Dermis blood vessel endothelial cell (primary cell): ENCODE results near the gene NPIPA2. TPM values are rescaled to one million over a fixed set of nuclear protein-coding genes. Genes with fewer than 3 reads are reported as not detected.
"Not testable (repeated sequence)": the region's sequence is repeated elsewhere in the genome, so short reads cannot be mapped to it uniquely, and the experiment has no call there.

Experiments used
- DNase-seq: peaks from one replicate; pipeline ENCODE4 v3.0.0; 2010
- total RNA-seq: library from RNA; depleted of rRNA; stranded (reverse); fragments of >200 nt; gene quantifications from 2 replicates; pipeline ENCODE4 v1.2.3, GENCODE V29; 2014

NPIPA2 gene
- 0.17 and 0.28 TPM in 2 replicates for total RNA-seq

DNA sequence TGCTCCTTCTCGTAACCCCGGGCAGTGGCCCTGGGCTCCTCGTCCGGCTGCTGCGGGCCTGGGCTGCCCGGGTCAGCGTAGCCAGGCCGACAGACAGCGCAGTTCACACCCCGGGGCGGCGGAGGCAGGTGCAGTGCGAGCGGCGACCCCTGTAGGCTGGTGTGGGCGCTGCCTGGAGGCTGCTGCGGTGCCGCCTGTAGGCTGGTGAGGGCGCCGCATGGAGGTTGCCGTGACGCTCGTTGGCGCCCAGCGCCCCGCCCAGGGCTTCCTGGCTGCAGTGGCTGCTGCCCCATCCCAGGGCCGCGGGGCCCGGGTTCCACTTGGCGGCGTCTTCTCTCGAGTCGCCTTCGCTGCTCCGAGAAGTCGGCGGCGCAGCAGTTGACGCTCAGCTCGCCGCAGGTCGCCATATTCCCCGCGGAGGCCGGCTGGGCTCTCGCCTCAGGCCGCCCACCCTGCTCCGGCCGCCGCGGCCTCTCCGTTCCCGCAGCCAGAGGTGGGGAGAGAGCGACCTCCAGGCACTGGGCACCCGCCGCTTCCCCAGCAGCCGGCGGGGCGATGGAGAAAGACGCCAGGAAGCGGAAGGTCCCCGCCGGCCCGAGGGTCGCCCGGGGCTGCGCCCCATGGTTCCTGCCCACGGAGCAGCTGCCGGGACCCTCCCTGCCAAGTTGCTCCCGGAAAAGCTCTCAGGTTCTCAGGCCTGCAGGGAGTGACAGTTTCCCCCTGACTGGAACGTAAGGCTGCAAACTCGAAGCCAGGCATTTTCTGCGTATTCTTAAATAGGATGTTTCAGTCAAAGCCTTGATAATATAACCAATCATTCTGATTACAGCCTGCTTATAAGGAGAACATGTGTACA lies at the start of gene NPIPA2:
Gene NPIPA2 (plus strand): TSS at position 261 of the 856 bp plus-strand sequence. CDS start 5,533 bp downstream, outside the sequence.
- not testable (repeated sequence) for DNase-seq

DNA sequence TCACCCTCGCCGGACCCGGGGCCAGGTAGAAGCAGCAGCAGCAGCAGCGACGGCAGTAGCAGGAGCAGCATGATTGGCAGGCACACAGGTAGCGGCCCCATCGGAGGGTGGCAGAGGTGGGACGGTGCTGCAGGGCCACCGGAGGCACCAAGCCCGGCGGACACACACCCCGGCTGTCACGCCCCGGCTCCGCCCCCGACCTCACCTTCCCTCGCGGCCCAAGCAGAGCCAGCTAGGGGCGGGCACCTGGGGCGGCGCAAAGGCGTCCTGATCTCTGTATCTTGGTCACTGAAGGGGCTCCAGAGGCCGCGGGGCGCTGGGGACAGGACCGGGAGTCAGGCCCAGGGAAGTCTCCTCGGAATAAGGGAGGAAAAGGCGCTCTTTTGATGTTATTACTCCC lies 48.2 kb upstream of the NPIPA2 start, which contains the start of gene PLA2G10:
Gene PLA2G10 (minus strand): TSS at position 180 of the 400 bp plus-strand sequence. CDS start 79 bp downstream, at position 101.
- not testable (repeated sequence) for DNase-seq

GRCh38 chr16:14701859-14702258 lies 40.5 kb upstream of the NPIPA2 start:
- not testable (repeated sequence) for DNase-seq

- DNase-seq = not testable (repeated sequence)
These were observed 39.7 kb upstream of the NPIPA2 start for GRCh38 chr16:14702672-14703071.

DNA sequence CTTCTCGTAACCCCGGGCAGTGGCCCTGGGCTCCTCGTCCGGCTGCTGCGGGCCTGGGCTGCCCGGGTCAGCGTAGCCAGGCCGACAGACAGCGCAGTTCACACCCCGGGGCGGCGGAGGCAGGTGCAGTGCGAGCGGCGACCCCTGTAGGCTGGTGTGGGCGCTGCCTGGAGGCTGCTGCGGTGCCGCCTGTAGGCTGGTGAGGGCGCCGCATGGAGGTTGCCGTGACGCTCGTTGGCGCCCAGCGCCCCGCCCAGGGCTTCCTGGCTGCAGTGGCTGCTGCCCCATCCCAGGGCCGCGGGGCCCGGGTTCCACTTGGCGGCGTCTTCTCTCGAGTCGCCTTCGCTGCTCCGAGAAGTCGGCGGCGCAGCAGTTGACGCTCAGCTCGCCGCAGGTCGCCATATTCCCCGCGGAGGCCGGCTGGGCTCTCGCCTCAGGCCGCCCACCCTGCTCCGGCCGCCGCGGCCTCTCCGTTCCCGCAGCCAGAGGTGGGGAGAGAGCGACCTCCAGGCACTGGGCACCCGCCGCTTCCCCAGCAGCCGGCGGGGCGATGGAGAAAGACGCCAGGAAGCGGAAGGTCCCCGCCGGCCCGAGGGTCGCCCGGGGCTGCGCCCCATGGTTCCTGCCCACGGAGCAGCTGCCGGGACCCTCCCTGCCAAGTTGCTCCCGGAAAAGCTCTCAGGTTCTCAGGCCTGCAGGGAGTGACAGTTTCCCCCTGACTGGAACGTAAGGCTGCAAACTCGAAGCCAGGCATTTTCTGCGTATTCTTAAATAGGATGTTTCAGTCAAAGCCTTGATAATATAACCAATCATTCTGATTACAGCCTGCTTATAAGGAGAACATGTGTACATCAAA lies 38.9 kb upstream of the NPIPA2 start, which contains the start of gene NPIPA3:
Gene NPIPA3 (plus strand): TSS at position 256 of the 856 bp plus-strand sequence. CDS start 5,533 bp downstream, outside the sequence.
- DNase-seq = not testable (repeated sequence)

DNA sequence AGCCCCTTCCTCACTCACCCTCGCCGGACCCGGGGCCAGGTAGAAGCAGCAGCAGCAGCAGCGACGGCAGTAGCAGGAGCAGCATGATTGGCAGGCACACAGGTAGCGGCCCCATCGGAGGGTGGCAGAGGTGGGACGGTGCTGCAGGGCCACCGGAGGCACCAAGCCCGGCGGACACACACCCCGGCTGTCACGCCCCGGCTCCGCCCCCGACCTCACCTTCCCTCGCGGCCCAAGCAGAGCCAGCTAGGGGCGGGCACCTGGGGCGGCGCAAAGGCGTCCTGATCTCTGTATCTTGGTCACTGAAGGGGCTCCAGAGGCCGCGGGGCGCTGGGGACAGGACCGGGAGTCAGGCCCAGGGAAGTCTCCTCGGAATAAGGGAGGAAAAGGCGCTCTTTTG lies 9.1 kb upstream of the NPIPA2 start:
- not testable (repeated sequence) for DNase-seq

- not testable (repeated sequence) for DNase-seq
These were observed 1.4 kb upstream of the NPIPA2 start for GRCh38 chr16:14740832-14741385.

DNA sequence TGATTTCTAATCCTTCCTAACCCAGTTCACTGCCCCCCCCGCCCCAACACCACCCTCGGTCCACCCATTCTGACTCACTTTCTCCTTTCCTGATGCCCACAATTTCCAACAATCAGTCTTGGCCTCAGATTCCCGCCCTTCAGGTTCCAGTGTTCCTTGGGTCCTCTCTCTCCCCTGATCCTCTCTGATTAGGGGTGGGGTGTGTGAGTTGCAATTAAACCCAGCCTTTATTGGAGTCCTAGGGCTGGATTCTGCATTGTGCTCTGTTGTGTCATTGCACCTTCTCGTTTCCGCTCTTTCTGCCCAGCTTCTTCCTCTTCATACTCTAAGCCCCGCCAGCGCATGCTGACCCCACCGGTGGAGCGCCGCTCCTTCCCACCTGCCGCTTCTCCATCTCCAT lies 539 bp upstream of the NPIPA2 start:
- DNase-seq = not testable (repeated sequence)

GRCh38 chr16:14773654-14774053 lies 31.3 kb downstream of the NPIPA2 start:
- not testable (repeated sequence) for DNase-seq

DNA sequence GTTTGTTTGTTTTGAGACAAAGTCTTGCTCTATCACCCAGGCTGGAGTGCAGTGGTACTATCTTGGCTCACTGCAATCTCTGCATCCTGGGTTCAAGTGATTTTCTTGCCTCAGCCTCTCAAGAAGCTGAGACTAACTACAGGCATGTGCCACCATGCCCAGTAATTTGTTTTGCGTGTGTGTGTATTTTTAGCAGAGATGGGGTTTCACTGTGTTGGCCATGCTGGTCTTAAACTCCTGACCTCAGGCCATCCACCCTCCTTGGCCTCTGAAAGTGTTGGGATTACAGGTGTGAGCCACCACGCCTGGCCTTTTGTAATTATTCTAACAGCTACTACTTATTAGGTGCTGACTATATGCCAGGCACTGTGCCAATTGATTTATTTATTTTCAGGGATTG lies 33.3 kb downstream of the NPIPA2 start:
- not testable (repeated sequence) for DNase-seq

DNA sequence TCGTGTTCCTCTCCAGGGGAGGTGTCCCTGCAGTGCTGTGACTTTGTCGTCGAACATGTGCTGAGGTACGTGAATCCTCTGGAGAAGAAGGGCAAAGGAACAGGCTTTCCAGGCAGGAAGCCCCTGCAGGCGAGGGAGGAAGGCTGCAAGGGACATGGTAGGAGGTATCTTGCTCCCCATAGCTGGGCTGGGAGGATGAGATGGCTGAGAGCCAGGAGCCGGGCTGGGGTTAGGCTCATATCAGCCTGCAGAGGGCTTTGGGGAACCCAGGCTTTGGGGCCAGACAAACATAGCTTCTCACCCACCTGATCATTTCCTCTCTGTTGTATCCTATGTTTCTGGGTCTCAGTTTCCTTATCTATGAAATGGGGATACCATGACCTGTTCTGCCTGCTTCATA lies 34.4 kb downstream of the NPIPA2 start:
- not testable (repeated sequence) for DNase-seq

GRCh38 chr16:14779368-14779877 lies 37.1 kb downstream of the NPIPA2 start:
- DNase-seq = not testable (repeated sequence)

- DNase-seq = not testable (repeated sequence)
These were observed 43.8 kb downstream of the NPIPA2 start for GRCh38 chr16:14786180-14786579.

DNA sequence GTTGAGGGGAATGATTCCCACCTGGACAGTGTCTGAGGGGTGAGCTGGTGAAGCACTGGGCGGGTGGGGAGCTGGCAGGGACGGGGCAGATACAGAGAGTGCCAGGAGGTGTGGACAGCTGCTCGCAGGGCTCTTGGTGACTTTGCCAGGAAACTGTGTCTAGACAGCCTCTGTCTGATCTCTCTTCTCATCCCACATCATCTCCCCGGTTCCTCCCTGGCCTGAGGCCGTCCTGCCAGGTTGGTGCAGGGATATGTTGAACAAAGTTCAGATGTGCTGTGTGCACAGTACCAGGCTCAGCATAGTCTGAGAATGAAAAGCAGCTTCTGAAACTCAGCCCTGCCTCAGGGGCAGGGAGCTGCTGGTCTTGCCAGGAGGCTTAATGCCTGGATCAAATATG lies 47.2 kb downstream of the NPIPA2 start:
- not testable (repeated sequence) for DNase-seq

GRCh38 chr16:14790320-14790956 lies 48.1 kb downstream of the NPIPA2 start:
- DNase-seq = not testable (repeated sequence)

DNA sequence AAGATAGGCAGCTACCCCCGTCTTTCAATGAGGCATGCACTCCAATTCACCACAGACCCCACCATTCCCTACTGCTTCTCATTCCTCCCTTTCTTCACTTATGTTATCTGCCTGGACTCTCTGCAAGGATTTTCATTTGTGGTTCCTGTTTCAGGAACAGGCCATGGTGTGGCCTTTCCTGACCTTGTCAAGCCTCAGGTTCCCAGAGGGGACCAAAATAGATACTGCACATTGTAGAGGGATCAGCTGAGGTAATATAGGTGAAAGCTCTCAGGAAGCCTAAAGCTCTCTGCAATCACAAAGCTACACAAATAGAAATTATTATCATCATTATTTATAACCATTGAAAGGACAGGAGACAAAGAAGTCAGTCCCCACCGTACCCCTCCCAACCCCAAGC lies 50.6 kb downstream of the NPIPA2 start:
- not testable (repeated sequence) for DNase-seq

DNA sequence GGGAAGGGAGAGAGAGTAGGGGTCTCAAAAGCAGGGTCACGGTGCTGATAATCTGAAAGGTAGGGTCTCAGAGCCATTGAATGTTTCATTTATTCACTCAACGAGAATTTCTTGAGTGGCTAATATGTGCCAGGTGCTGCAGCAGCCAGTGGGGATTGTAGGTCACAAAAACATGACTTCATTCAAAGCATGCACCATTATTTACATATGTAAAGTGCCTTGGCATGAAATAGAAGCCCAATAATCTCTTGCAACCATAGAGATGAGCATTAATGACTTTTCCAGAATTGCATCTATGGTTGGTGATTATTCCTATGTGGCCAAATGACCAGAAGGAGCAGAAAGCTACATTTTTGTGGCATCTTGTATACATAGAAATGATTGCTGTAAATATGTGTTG lies 55.2 kb downstream of the NPIPA2 start:
- DNase-seq = not testable (repeated sequence)

GRCh38 chr16:14803577-14803976 lies 61.2 kb downstream of the NPIPA2 start:
- DNase-seq = not testable (repeated sequence)

GRCh38 chr16:14807184-14807678 lies 64.9 kb downstream of the NPIPA2 start:
- DNase-seq = not testable (repeated sequence)

- not testable (repeated sequence) for DNase-seq
These were observed 71.6 kb downstream of the NPIPA2 start for GRCh38 chr16:14813890-14814289.
